Activated CD8-positive, alpha-beta T cell treated with anti-CD3 and anti-CD28 coated beads, Interleukin-2, amount 10 ng/mL, durations not matched to agents 7 days and 5 days (primary cell): Measurements from ENCODE around the gene CPNE9. TPM values are rescaled to one million over a fixed set of nuclear protein-coding genes. Genes with fewer than 3 reads are reported as not detected.

ENCODE experiments used
- total RNA-seq, 2 experiments: library from RNA; stranded (reverse); gene quantifications; one replicate each; pipeline ENCODE4 v1.2.3, GENCODE V29; 2021

The CPNE9 gene
- total RNA-seq, 2 experiments from 2014 or later = not detected

Other genes starting within 250 kb of the CPNE9 start
- gene LHFPL4, start 150.0 kb upstream of the CPNE9 start, total RNA-seq = not detected
- 10 to 100 TPM; 45.7 TPM for gene MTMR14, start 54.3 kb upstream of the CPNE9 start, total RNA-seq
- 10 to 100 TPM; 54.7 to 57.4 TPM for gene BRPF1, start 27.9 kb downstream of the CPNE9 start, total RNA-seq
- gene OGG1, start 46.1 kb downstream of the CPNE9 start, total RNA-seq = 10 to 100 TPM; 36.9 to 37.7 TPM
- gene CAMK1, start 66.1 kb downstream of the CPNE9 start, total RNA-seq = 10 to 100 TPM; 33.5 to 35.7 TPM
- 10 to 100 TPM; 83.2 to 85.6 TPM for gene TADA3, start 88.6 kb downstream of the CPNE9 start, total RNA-seq
- gene ARPC4, start 89.2 kb downstream of the CPNE9 start, total RNA-seq = 100 to 1,000 TPM; 317 to 321 TPM
- 10 to 100 TPM; 53.7 to 55.2 TPM for gene TTLL3, start 106.4 kb downstream of the CPNE9 start, total RNA-seq
- gene RPUSD3, start 140.2 kb downstream of the CPNE9 start, total RNA-seq = 10 to 100 TPM; 48.4 to 49.7 TPM
- not detected for gene CIDEC, start 176.4 kb downstream of the CPNE9 start, total RNA-seq
- gene JAGN1, start 186.8 kb downstream of the CPNE9 start, total RNA-seq = 10 to 100 TPM; 30.2 to 31.0 TPM
- gene IL17RE, start 199.0 kb downstream of the CPNE9 start, total RNA-seq = 1 to 10 TPM; 1.3 to 1.8 TPM
- under 1 TPM; 0.42 to 0.55 TPM for gene IL17RC, start 213.3 kb downstream of the CPNE9 start, total RNA-seq
- gene CRELD1, start 230.0 kb downstream of the CPNE9 start, total RNA-seq = 10 to 100 TPM; 10.1 to 10.9 TPM
- 1 to 10 TPM; 5.5 to 6.9 TPM for gene PRRT3, start 248.6 kb downstream of the CPNE9 start, total RNA-seq